Measurements from ENCODE around the gene TBP.
"Not testable (repeated sequence)": the region's sequence is repeated elsewhere in the genome, so short reads cannot be mapped to it uniquely, and the experiment has no call there.

TBP gene

DNA sequence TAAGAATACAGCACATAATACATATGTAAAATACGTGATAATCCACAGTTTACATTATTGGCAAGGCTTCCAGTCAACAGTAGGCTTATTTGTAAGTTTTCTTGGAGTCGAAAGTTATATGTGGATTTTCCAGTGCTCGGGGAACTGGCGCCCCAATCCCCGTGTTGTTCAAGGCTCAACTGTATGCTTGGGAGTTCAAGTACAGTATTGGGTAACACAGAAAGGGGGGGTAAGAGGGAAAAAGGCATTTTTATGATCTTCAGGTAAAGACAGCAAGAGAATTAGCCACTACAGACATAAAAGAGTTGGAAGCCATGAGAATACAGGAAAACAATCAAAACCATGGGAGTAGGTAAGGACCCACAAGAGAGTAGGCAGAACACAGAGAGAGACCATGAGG is 17.5 kb upstream of the TBP start:
- no peak for DNase-seq

DNA sequence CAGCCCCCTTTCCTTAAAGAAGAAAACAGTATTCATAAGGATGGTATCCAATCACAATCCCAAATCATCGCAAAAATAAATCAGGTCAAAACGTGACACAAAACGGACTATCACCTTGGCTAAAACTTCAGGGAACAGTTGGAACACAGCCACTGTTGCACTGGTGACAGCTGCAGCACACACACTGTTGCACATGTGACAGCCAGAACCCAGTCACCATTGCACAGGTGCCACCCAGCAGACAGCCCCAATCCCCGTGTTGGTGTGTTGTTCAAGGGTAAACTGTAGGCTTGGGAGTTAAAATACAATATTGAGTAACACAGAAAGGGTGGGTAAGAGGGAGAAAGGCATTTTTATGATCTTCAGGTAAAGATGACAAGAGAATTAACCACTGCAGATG is 16.8 kb upstream of the TBP start:
- no peak for DNase-seq

DNA sequence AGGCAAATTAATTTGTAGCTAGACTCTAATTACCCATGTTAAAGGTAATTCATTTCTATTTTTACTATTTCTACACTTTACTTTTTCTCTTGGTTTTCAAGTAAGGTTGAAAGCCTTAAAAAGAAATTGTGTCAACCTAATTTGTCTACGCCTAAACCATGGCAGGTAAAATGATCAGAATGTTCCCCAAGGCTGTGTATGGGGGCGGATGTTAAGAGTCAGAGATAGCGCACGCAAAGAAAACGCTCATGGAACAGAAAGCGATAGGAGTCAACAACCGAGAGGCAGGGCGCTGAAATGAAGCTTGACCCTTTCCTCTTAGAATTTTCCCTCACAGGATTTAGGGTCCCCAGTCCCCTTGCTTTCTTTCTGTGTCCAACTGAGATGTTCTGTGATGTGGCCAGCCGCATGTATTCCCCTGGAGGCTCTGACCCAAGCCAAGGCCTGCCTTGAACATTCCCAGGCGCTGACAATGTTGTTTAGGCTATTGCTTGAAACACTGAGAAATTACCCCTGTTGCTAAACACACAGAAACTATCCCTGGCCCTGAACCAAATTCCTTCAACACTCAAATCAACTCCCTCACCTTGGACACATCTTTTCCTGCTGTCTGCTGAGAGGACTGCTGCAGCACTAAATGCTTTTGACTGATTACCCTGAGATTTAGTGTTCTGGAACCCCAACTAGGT is 12.0 kb upstream of the TBP start:
- DNase-seq: no peak

DNA sequence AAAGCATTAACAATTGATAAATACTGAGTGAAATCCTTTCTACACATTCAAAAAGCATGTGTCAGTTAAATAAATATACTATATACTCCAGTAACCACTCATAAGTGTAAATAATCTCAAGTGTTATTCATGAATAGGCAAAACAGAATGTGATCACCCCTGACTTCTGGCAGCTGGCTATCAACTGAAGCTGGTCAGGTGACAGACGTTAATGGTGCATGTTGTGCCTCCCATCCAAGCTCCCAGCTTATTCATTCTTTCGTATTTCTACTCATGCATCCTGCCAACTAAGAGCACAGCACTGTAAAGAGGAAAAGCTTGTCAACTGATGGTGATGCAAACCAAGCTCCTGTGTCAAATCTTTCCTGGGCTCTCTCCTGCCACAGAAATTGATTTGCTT is 8.8 kb upstream of the TBP start:
- DNase-seq: no peak

DNA sequence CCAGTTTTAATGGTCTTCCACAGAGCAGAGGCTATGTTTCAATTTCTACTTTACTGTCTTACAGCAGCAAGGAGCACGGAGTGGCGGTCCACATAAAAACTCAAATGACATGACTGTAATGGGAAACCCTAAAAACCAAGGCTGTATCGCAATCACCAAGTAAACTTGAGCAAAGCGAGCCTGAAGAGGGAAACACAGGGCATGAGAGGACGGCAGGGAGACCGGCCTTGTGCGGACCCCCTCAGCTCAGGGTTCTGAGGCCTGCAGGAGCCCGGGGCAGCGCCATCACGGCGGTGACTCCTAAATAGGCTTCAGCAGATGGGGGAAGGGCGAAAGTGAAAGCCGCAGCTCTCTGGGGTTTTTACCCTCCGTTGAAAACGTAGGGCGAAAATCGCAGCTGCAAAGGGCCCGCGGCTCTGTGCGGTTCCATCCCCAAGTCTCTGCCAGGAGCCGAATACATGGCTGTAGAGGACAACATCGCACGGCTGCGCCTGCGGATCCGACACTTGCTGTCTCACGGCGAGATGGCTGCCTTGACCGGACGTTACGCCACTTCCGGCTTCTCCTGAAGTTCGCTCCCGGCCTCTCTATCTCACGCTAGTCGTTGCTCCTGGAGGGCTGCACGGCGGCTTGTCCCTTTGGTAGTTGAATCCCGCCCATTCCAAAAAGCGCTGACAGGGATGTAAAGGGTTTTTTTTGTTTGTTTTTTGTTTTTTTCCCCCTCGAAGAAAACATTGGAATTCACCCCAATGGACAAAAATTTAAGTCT is 1.2 kb upstream of the TBP start, which contains the start of gene PSMB1:
PSMB1 (minus strand) TSS at position 543 of the 769 bp plus-strand sequence; CDS start at position 478, 65 bp downstream.
- DNase-seq: peak; percentile 33

DNA sequence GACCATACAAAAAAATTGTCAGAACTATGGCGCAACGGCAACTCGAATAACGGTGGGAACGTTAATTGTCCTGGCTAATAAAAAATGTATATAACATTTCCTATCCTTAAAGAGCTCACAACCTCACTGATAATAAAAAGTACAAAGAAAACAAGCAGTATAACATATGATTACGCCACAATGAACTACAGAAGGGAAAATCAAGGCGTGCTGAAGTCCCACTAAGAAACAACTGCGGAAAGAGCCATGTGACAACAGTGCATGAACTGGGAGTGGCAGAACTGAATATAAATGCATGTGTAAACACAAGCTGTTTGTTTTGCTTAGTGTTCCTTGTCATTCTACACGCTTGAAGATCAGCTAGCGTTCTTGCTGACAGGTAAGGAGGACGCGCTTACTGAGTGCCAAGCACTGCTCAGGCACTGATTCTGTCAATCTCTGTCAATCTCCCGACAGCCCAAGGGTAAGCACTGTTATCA is 596 bp upstream of the TBP start:
- peak; percentile 24 for DNase-seq

DNA sequence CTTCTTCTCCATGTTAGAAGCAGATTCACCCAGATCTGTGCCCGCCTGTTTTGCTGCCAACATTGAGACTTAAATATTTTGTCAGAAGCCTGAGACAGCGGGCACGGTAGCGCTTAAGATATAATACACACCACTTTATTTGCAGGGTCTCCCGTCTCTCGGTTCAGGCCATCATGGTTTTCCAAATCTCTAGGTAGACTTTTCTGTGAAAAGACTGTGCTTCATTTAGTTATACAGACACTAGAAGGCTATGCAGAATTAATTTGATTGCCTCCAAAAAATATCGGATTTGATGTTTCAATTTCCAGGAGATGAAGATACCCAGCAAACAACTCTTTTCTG is 598 bp downstream of the TBP start:
- no peak for DNase-seq

DNA sequence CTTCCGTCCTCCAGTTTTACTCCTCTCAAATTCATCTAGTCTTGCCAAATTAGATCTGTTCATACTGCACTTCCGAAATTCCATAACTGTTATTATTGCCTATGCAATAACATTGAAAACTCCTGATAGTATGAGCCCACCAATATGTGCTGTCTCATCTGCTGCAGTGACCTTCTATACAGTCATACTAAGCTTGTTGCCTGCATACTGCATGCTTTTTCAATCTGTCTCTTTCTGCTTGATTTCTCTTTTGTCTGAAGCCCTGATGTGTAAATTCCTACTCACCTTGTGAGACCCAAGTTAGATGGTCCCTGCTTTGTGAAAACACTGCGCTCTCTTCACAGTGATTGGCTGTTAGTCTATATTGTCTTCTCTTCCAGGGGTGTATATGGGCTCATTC is 1.1 kb downstream of the TBP start:
- no peak for DNase-seq

DNA sequence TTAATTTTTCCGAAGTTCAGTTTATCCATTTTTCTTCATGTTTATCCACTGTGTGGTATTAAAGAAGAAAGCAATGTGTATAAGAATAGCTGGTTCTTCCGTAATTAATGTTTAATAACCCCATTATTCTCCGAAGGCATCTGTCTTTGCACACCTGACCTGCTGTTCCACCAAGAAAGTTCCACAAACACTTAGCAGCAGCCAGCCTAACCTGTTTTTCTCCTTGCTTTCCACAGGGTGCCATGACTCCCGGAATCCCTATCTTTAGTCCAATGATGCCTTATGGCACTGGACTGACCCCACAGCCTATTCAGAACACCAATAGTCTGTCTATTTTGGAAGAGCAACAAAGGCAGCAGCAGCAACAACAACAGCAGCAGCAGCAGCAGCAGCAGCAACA is 7.4 kb downstream of the TBP start:
- no peak for DNase-seq

DNA sequence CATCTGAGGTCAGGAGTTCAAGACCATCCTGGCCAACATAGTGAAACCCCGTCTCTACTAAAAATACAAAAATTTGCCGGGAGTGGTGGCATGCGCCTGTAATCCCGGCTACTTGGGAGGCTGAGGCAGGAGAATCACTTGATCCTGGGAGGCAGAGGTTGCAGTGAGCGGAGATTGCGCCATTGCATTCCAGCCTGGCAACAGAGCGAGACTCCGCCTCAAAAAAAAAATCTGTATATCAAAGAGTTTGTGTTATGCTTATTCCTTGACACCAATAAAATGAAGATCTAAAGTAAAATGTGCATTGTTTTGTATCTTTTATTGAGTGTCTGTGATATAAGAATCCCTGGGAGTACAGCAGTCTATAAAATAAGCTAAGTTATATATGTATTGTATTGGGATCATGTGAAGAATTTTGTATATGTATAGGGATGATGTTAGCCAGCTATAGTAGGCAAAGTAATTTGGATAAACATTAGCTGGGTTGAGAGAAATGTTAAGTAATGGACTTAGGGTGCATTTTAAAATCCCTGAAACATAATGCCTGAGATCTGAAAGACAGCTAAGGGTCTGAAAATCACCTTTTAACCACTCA is 10.9 kb downstream of the TBP start:
- no peak for DNase-seq

DNA sequence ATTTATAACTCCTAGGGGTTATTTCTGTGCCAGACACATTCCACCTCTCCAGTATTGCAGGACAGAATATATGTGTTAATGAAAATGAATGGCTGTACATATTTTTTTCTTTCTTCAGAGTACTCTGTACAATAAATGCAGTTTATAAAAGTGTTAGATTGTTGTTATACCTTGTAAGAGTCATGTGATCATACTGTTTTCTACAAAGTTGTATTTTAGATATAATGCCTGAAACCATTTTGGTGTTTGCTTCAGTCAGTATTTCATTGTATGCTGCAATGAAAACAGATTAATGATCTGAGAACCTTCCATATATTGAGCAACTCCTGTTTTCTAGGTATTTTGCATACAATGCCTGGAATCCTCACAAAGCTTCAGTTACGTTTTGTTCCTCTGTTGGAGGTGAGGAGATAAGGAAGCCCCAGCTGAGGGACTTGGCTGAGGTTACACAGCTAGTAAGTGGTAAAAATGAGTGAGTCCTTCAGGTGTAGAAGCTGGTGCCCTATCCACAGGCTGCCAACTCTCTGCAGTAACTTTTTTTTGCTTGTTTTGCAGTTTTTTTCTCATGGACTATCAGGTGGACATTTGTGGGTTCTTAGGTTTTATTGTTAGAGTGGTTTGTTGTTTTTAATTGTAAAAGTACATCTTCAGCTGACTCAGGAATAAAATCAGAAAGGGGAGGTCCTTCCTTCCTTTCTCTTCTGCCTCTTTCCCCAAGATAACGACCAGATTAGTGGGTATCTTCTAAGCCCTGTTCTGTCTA is 18.7 kb downstream of the TBP start:
- no peak for DNase-seq

DNA sequence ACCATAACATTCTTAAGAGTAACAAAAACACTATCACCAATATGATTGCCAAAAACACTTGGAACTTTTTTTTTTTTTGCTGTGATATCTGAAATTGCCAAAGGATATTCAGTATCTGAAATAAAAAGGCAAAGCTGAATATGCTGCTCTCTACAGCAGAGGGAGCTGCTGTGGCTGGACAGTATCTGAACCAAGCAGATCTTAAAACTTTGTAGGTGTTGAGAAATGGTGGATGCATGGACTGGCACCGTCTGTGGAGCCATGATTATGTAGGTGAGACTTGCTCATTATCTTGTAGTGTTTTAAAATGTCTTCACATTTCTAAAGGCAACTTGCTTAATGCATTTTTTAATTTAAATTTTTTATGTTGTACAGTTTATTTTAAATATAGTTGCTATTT is 21.1 kb downstream of the TBP start:
- DNase-seq: no peak

DNA sequence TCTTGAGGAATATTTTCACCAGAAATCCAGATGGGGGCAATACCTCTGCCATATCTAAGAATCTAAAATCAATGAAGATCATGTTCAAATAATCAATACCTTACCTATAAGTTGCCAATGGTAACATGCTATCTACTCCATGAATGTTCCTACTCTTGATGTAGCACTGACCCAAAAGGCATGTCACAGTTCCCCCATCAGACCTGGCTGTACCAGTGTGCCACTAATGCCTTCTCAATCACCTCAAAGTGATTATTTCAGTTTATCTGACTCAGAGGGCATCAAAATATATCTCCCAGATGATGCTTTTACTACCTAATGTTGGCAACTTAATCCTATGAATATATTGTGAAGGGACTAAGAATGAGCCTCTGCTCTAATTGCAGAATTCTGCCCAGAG is 24.7 kb downstream of the TBP start:
- DNase-seq: no peak

DNA sequence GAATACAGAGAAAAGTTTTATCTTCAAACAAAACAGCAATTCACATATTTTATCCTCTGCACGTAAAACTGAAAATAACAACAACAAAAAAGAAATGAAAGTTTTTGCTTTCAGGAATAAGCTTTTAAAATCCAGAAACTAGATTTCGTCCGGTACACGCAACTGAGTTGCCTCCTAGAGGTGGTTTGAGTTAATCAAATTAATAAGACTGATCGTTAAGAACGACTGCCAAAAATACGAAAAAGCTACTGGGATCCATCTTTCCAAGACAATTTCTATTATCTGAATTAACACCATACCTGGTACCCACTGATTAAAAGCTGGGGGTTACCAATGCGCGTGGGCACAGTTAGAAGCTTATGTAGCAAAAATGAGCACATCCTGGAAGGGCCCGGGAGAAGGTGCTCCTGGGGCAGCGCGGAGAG is 29.6 kb downstream of the TBP start:
- no peak for DNase-seq

DNA sequence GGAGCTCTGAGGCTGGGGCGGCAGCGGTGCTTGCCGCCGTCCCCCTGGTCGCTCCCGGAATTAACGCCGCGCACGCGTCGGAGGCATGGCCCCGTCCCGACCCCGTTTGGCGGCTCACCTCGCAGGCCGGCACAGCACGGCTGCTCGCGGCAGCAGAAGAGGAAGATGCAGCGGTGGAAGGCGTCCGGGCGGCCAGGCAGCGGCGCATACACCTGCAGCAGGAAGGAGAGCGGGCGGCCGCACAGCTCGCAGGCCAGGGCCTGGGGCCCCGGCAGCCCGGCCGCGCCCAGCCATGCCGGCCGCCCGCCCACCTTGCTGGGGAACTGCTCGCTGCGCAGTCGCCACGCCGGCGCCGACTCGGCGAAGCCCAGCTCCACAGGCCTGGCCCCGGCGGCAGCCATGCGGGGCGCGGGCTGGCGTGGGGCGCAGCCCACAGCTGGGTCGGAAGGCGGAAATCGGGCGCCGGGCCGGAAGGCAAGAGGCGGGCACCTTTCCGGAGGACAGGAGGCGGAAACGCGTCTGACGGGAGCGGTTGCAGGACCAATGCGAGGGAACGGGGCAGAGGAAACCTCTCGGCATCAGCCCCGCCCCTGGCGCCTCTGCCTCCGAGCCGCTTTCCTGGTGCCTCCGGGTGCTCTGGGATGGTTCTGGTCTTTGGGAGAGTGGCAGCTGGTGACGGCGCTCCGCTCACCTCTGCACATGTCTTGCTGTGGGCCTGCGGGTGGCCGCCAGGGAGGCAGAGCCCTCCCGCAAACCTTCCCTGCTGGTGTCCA is 30.2 kb downstream of the TBP start, which contains the start of gene PDCD2:
PDCD2 (minus strand) TSS at position 457 of the 773 bp plus-strand sequence; CDS start at position 401, 56 bp downstream.
- DNase-seq: peak; percentile 38

DNA sequence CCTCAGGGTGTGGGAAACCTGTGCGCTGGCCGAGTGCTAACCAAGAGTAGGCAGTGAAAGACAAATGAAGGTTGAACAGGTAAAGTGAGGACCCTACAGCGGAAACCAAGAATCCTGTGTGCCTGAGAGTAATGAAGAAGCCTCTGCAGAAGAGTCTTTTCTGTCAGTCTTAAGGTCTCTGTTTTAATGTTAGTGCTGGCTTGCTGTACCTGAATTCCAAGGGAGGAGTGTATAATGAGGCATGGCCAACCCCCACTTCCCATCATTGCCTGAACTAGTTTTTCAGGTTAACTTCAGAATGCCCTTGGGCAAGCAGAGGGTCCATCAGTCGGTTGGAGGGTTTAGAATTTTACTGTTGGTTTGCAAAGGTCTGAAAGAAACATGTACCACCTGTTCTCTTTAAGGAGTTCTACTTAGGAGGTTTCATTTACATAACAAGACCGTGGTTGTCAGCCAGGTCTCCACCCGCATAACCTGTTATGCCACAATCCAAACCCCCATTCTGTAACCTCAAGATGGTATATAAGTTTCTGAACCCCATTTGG is 30.9 kb downstream of the TBP start:
- DNase-seq: no peak

DNA sequence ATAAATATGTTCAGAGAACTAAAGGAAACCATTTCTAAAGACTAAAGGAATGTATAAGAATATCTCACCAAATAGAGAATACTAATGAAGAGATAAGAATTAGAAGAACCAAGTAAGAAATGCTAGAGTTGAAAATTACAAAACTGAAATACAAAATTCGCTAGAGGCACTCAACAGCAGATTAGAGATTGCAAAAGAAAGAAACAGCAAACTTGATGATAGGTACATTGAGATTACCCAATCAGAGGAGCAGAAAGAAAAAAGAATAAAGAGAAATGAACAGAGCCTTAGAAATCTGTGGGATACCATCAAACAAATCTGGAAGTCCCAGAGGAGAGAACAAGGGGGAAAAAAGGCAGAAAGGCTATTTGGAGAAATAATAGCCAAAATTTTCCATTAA is 36.6 kb downstream of the TBP start:
- no peak for DNase-seq

DNA sequence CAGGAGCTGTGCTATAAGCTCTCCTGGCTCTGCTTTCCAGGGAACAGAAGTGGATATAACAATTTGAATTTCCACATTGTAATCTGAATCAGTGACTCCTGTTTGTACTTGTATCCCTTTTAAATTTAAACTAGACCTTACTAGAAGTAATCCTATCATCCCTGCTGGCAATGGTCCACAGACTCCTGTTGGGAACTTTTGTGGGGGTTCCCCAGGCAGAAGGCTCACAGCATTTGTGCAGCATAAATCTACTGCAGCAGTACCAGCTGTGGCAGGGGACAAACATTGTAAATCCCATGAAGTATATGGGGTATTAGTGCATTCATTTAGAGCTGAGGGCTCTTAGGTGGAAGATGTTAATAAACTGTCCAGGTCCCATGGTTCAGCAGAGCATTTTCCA is 42.3 kb downstream of the TBP start:
- no peak for DNase-seq

DNA sequence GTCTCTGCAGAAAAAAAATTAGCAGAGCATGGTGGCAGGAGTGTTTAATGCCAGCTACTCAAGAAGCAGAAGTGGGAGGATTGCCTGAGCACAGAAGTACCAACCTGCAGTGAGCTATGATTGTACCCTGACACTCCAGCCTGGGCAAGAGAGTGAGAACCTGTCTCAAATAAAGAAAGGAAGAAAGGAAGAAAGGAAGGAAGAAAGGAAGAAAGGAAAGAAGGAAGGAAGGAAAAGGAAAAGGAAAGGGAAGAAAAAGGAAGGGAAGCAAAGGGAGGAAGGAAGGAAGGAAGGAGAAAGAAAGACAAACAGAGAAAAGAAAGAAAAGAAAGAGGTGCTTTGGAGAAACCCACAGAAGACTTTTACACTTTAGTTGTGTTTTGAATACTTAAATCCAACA is 43.1 kb downstream of the TBP start:
- DNase-seq: no peak

DNA sequence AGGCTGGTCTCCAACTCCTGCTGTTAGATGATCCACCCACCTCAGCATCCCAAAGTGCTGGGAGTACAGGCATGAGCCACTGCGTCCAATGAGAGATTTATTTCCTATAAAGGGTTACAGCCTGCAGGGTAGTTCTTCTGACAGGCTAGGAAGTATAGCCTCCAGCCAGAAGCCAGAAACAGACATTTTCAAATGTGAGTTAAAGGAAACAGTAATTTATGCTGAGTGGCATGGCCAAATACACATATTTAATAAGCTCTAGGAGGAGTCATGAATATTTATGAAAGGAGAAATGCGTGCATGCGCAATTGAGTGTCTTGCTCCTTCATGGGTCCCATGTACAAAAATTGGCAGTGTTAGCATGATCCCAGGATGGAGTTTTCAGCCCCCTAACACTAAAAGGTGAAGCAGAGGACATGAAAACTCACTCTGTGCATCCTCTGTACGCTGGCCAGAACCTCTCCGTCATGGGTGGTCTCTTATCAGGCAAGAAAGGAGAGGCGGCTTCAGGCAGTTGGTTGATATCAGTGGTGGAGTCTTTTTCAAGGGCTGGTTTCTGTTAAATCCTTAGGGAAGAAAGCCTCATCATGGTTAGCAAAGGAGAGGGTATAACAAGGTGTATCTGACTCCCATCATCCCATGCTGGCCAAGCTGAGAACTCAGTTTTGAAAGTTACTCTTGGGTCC is 51.5 kb downstream of the TBP start:
- no peak for DNase-seq

DNA sequence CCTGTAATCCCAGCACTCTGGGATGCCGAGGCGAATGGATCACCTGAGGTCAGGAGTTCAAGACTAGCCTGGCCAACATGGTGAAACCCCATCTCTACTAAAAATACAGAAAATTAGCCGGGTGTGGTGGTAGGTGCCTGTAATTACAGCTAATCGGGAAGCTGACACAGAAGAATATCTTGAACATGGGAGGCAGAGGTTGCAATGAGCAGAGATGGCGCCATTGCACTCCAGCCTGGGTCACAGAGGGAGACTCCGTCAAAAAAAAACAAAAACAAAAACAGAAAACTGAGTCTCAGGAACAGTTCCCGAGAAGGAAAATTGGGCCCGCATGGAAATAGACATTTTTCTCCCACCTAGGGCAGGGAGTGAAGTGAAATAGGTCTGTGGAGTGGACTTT is 55.1 kb downstream of the TBP start:
- not testable (repeated sequence) for DNase-seq

All from SIG-M5 (cell line).